Esophagus mucosa (tissue), 1 donor: ENCODE measurements around the gene RTL10. TPM values are rescaled to one million over a fixed set of nuclear protein-coding genes. Genes with fewer than 3 reads are reported as not detected.
A peak's percentile ranks its signal among the peaks of the same experiment; 100 is the strongest.

Experiments
- ATAC-seq: fragments of 200-7000 bp; cut with Tn5 transposase; one replicate; pipeline ENCODE4 v1.9.1; 2020
- total RNA-seq: library from RNA; stranded (reverse); gene quantifications from one replicate; pipeline ENCODE4 v1.2.4, GENCODE V29; 2023
- donor health status: DM: yes; HTN: yes; CAD: no.

The RTL10 gene
- total RNA-seq, 1 donor from 2014 or later: 14.0 TPM

DNA sequence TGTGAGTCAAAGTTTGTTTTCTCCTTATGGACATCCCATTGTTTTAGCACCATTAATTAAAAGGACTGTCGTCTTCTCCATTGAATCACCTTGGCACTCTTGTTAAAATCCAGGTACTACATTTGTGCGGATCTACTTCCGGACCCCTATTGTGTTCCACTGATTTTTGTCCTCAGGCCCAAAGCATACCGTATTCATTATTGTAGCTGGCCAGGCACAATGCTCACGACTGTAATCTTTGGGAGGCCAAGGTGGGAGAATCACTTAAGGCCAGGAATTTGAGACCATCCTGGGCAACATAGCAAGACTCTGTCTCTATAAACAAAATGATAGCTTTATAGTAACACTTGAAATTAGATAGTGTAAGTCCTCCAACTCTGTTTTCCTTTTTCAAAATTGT is 8.9 kb upstream of the RTL10 start:
- no peak for ATAC-seq

DNA sequence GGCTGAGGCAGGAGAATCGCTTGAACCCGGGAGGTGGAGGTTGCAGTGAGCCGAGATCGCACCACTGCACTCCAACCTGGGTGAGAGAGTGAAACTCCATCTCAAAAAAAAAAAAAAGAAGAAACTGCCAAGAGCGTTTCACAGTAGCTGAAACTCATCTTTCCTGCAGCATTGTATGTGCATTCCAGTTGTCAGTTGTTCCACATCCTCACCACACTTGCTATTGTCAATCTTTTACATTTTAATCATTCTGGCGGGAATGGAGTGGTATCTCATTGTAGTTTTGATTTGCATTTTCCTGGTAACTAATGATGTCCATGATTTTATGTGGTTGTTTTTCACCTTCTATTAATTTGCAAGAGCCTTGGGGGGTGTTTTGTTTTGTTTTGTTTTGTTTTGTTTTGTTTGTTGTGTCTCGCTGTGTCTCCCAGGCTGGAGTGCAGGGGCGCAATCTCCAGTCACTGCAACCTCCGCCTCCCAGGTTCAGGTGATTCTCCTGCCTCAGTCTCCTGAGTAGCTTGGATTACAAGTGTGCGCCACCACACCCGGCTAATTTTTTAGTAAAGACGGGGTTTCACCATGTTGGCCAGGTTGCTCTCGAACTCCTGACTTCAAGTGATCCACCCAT is 8.1 kb upstream of the RTL10 start:
- ATAC-seq: no peak

DNA sequence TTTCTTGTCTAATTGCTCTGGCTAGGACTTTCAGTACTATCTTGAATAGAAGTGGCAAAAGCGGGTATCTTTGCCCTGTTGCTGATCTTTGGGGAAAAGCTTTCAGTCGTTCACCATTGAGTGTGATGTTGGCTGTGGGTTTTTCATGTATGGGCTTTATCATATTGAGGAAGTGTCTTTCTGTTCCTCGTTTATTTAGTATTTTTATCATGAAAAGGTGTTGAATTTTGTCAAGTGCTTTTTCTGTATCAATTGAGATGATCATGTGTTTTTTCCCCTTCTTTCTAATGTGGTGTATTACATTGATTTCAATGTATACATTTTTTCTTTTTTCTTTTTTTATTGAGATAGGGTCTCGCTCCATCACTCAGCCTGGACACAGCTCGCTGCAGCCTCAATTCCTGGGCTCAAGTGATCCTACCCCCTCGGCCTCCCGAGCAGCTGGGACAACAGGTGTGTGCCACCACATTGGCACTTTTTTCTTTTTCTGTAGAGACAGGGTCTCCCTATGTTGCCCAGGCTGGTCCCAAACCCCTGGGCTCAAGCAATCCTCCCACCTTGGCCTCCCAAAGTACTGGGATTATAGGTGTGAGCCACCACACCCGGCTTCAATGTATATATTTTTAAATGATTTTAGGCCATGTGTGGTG is 5.3 kb upstream of the RTL10 start:
- ATAC-seq: no peak

DNA sequence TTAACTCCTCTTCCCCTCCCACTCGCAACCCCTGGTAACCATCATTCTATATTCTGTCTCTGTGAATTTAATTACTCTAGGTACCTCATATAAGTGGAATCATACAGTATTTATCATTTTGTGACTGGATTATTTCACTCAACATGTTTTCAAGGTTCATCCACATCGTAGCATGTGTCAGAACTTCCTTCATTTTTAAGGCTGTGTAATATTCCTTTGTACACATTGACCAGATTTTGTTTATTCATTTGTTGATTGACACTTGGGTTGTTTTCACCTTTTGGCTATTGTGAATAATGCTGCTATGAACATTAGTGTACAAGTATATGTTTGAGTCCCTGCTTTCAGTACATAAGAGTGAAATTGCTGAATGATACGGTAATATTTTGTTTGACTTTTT is 2.7 kb upstream of the RTL10 start:
- ATAC-seq: no peak

DNA sequence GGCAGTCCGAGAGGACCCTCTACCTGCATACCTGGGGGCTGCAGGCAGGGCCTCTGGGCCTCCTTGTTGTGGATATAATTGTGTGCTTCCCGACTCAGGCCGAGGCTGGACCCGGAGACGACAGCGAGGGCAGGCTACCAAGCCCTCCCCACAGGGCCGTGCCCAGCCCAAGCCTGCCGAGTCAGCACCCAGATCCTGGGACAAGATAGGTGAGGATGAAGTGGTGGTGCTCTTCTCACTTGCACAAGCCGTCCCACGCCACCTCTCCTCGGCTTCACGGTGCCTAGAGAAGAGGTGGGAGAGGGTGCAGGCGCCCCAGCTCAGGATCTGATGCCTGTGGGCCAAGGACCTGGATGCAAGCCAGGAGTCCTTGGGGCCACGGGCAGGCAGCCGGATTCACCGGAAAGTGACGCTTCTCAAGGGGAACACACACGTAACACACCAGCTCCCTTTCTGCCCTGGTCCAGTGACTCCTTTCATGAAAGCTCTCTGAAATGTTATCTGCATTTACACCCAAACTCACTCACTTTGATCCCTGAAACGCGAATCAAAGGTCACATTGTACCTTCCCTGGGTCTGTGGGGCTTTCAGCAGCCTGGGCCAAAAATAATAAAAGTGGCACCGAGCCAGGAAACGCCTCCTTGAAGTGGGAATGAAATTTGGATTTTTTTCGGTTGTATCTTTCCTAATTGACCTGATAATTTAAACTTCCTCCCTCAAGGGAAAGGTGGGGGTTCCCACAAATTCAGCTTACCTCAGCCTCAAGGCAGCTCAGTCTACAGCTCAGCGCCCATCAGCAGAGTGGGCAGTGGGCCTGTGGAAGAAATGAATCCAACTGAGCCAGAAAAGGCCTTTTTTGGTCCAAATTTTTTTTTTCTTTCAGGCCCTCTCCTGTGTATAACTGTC is 1.1 kb upstream of the RTL10 start:
- peak; percentile 16 for ATAC-seq

DNA sequence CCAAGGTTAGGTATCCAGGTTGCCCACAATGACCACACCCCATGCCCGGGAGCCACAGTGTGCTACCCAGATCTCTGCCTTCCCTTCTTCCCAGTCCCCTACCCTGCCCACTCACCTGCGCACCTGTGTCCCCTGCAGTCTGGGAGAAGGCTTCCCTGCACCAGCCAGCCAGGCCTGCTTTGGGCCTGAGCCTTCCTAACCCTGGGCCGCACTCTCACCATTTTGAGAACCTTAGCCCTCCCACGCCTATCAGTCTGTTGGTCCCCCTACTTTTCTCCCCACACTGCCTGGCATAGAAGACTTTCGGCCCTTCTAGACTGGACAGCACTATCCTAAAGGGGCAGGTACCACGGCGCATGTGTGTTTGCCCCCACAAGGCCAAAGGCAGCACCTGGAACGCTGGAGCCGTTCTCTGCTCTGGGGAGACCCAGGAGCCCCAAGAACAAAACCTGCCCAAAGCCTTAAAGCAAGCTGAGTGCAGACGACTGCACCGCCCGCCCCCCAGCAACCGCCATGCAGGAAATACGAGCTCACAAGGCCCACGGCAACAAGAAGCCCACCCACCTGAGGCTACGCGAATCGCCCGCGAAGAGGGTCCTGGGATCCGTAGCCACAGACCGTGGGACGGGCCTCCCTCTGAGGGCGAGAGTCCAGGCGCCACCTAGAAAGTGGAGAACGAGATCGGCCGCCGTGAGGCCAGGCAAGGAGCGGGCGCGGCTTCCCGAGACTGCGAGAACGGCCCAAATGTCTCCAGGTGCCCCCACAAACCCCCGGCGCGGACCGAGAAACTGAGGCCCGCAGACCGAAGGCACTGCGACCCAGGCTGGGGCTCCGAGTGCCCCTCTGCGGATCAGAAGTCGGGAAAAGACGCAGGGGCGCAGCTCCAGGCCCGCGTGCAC is 546 bp downstream of the RTL10 start:
- ATAC-seq: no peak

DNA sequence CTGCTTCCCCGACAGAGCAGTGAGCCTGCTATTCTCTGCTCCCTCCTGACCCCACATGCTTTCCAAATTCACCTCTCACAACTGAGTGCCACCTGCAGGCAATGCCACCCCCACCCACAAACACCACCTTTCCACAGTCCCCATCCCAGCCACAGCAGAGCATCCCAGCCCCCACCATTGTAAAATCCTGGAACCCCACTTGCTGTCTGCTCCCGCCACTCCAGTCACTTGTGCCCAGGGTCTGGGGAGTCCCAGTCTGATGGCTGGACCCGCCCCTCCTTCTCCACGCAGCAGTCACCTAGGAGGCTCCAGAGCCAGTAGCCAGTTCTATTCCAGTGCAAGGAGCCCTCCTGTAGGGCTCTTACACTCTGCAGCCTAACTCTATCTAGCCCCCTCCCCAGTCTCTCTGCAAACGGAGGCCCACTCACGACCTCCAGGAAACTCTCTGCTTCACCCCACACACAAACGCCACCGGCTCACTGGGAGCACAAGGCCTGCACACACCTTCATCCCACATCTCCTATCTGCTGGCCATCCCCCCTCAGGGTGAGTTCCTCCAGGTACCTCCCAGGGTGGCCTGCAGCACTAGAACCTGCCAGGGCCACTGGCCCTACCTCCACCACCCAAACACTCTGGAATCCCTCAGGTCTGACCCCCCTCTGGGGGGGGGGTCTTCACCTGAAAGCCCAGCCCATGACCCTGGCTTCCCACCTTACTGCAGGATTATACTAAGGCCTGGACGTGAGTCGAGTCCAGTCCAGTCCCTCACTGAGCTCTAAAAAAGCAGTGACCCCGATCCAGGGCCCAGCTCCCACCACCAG is 1.4 kb downstream of the RTL10 start:
- no peak for ATAC-seq

DNA sequence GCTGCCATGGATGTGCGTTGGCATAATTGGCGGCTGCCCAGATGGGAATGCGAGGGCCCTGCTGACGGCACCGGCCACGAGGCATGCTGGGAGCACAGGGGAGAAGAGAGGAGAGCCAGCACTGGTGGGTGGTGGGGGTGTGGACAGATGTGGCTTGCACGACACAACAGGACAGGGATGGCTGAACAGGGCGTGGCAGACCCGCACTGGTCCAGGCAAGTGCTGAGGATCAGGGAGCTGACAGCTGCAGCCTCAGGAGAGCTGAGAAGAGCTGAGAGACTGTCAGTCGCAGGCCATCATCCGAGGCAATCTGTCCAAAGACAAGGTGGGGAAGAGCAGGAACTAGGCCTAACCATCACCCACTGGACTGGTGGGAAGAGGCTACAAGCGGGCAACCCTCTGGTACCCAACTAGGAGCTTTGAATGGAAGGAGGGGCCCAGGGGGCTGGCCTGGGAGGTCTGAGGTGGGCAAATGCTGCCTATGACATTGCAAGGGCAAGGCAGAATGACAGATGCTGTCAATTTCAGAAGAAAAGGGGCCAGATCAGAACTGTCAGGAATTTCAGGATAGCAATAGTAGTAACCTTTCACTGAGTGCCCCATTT is 2.4 kb downstream of the RTL10 start:
- no peak for ATAC-seq

DNA sequence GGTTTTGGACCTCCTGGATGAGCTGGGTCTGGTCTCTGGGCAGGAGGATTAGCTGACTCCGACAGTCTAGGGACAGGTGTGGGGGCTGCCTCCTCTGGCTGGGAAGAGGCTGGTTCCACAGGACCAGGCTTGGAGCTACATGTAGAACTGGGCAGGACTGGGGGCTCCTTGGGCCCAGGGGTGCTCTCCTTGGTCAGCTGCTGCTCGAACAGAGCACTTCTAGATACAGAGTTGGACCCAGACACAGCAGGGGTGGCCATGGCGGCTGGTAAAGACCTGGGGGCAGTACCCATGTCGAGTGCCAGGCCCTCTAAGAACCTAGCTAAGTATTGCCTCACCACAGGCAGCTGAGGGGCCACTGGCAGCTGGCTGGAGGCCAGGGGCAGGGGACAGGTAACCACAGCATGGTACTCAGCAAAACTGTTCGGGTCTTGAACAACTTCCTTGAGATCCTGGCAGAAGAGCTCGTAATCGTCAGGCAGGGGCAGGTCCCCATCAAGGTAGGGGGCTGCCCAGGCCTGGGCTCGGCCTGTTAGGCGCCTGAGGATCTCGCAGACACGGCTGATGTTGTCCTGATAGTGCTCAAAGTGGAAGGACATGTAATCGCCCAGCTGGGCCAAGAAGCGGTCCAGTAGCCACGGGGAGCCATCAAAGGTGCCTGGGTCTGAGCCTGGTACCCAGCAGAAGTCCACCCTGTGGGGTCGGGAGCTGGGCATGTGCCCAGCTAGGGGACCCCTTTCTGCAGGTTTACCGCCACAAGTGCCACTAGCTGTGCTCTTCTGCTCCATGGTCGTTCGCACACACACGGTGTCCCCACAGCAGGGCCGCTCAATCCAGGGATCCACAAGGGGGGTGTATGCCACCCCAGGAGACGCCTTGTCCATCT is 3.1 kb downstream of the RTL10 start:
- no peak for ATAC-seq

DNA sequence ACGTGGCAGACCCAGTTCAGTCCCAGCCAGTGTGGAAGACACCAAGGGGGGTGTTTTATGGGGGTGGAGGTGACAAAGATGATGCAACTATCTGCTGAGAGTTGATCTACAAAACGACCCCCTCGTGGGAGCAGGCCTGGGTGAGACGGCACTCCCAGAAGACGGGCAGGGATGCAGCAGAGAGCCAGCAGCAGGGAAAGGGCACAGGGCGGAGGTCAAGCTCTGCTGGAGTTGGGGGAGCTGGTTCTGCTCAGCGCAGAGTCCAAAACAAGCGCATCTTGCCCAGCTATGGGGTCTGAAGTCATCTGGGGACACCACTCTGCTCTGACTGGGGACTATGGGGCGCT is 3.9 kb downstream of the RTL10 start:
- ATAC-seq: no peak

DNA sequence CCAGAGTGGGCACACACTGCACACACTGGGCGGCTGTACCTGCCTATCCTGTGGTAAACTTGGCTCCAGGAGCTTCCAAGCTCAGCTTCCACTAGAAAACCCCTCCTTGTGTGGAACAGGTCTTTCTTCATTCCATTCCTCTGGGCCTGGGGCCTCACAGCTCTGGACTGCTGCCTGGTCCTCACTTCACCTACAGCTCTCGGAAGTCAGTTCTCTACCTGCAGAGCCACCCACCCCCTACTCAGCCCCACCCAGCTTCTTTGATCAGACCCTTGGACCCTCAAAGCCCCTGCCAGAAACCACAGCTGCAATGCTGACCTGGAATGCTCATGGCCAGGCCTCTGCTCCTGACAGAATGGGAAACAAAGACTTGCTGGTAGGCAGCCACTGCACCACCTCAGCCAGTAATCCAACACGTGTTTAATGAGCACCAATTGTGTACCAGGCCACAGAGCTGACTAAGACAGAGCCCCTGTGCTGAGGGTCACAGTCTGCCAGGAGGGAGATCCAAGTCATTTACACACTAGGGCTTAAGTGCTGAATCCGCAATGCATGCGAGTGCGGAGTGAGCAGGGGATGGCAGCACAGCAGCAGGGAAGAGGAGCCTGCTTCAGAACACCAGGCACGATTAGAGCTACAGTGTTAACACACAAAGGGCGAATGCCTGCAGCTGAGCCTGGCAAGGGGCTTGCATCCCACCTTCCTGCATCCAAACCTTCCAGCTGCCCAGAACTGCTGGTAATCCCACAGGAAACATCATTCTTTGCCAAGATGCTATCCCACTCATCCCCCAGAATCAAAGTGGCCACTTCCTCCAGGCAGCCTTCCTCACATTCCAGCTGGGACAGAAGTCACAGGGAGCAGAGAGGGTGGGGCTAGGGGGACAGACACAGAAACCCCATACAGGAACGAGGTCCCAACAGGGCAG is 4.6 kb downstream of the RTL10 start:
- ATAC-seq: peak; percentile 55

DNA sequence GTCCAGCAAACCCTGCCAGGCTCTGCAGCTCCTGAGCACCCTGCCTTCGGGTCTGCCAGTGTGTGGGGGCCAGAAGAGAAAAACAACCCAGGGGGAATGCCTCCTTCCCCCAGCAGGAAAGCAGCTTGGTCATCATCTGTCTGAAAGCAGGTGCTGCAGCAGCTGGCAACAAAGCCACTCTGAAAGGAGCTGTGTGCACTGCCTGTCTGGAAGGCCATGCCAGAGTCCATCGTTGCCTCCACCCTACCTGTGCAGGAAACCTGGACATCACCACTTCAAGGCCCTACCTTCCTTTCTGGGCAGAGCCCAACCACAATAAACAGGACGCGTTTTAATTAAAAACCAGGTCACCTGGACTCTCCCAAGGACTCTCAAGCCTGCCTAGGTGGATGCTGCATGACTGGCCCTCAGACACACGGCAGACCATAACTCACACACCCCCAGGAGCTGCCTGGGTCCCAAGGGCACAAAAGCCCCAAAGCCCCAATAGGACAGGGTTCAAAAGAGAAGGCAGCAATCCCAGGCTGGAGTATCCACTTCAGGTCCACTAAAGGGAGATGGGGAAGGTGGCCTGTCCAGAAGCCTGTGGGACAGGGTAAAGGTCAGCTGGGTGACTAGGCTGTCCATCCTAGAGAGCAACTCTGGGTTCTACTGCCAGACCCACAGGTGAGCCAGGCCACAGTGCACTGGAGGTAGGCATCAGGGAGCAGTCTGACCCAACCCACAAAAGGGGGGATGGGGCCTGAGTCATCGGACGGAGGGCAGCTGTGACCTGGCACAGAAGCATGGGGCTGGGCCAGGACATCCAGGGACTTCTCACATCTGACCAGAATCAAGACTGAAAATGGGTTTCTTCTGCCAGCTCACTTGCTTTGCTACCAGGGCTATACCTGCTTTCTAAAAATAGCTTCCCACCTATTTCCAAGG is 6.1 kb downstream of the RTL10 start:
- ATAC-seq: peak; percentile 53

DNA sequence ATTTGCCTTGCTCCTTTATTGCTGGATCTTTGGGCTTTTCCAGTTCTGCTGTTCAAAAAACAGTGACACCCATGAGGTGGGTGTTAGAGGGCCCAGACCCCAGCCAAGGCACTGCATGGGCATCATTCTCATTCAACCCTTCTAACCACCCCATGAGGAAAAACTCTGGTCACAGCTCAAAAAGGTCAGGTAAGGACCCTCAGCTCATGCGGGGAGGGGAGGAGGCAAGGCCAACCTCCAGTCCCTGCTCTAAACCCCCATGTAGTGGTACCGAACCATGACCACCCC is 7.4 kb downstream of the RTL10 start:
- ATAC-seq: no peak

DNA sequence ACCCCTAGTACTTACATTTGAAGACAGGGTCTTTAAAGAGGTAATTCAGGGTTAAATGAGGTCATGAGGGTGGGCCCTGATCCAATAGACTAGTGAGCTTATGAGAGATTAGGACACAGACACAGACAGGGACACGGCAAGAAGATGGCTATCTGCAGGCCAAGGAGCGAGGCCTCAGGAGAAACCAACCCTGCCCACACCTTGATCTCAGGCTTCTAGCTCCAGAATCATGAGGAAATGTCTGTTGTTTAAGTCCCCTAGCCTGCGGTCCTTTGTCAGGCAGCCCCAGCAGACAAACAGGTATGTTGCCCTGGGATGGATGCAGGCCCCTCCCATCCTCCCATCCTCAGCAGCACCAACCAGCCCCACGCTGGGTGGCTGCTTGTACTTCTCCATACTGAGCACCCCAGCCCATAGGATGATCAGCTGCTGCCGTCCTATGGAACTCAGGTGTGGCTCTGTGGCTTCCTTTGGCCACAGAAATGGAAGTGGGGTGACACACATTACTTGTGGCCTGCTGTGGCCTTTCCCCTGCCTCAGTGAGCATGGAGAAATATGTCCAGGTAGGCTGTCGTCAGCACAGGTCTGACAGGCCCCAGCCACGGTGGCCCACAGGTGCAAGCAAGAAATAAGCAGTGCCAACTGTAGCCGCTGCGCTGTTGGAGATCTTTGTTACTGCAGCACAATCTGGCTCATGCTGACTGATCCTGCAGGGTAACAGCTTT is 7.9 kb downstream of the RTL10 start:
- no peak for ATAC-seq

DNA sequence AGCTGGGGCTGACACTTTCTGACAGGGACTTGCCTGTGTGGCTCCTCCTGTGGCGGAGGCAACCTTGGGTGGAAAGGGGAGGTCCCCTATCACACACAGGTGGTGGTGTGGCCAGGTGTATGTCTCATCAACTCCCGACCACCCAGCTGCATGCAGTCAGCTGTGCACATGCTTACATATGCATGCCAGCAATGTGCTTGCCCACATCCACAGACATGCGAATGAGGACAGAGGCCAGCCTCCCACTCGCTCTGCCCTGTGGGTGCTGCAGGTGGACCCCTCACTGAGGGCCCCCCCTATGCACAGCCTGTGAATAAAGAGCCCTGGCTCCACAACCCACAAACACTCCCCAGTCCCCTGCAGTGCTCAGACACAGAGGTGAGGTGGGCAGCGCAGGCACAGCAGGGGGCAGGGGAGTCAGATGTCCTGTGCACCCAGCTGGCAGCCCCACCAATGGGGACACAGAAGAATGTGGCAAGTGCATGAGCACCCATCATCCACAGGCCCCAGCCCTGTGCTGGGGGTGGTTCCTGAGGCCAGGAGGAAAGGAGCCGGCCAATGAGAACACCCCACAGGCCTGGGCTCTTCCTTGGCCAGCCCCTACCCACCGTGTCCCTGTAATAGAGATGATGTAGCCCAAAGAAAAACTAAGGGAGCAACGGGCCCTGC is 9.5 kb downstream of the RTL10 start:
- no peak for ATAC-seq

DNA sequence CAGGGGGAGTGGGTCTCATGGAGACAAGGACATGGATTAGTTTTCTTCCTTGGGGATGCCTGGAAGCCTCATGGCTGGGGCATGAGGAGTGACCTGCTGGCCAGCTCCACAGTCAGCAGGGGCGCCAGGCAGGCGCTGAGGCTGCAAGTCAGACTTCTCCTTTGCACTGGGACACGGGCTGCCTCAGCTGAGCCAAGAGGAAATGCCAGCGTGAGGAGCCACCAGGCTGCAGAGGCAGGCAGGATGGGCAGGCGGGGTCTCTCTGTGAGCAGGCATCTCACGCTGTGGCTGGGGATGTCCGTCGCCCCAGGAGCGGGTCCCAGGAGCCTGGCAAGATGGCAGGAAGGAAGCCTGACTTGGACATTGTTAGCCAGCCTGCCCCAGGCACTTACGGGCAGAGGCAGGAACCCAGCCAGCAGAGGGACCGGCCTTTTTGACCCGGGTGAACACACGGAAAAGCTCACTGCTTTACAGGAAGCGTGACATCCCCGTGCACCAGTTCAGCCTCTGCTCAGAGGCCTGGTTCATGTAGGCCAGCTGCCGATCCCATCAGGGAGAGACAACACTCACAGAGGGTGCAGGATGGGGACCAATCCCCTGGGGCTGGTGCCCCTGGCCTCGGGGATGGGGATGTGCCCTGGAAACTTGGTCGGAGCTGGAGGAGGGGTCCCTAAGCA is 10.2 kb downstream of the RTL10 start:
- ATAC-seq: peak; percentile 52
